Adipocyte (in vitro differentiated cells): ENCODE results near the gene CHRM4.
"Not testable (repeated sequence)": the region's sequence is repeated elsewhere in the genome, so short reads cannot be mapped to it uniquely, and the experiment has no call there.

ENCODE experiments used
- DNase-seq: peaks from one replicate; pipeline ENCODE4 v3.0.0-alpha.2; 2015; ENCODE audit warnings: low read depth
- H3K27me3 ChIP-seq: replicated peaks from 2 replicates; pipeline ENCODE4 v1.7.0; 2013; ENCODE audit warnings: mild to moderate bottlenecking, low read length, moderate library complexity; ENCODE audit not compliant: control insufficient read depth, insufficient read depth
- H3K36me3 ChIP-seq: 2 replicates; pipeline ENCODE4 v1.7.0; 2013; ENCODE audit warnings: low read length, mild to moderate bottlenecking, moderate library complexity; ENCODE audit not compliant: control insufficient read depth, insufficient read depth, severe bottlenecking
- H3K4me1 ChIP-seq: 2 replicates; pipeline ENCODE4 v1.7.0; 2013; ENCODE audit warnings: mild to moderate bottlenecking, low read length, moderate library complexity; ENCODE audit not compliant: control insufficient read depth, insufficient read depth
- H3K4me3 ChIP-seq: 2 replicates; pipeline ENCODE4 v1.7.0; 2013; ENCODE audit warnings: mild to moderate bottlenecking, low read length, moderate library complexity
- H3K9ac ChIP-seq: 2 replicates; pipeline ENCODE4 v1.7.0; 2013; ENCODE audit warnings: mild to moderate bottlenecking, low read length, moderate library complexity
- H3K9me3 ChIP-seq: 2 replicates; pipeline ENCODE4 v1.7.0; 2013; ENCODE audit warnings: mild to moderate bottlenecking, low read length, moderate library complexity; ENCODE audit not compliant: control insufficient read depth

CHRM4 gene

GRCh38 chr11:46372086-46372485, 19.5 kb downstream of the CHRM4 start:
- no peak overlapping the region for H3K9ac ChIP-seq
- no peaks in the 10 kb centered on the region for H3K4me1 ChIP-seq
- no peak overlapping the region for H3K4me3 ChIP-seq
- H3K27me3 ChIP-seq: no peaks in the 10 kb centered on the region
- H3K36me3 ChIP-seq: peaks cover 52% of the 10 kb centered on the region
- no peaks in the 10 kb centered on the region for H3K9me3 ChIP-seq
- no peak for DNase-seq

GRCh38 chr11:46371262-46371661, 20.3 kb downstream of the CHRM4 start:
- H3K36me3 ChIP-seq: peaks cover 47% of the 10 kb centered on the region
- H3K9me3 ChIP-seq, H3K9ac ChIP-seq, H3K4me1 ChIP-seq, H3K27me3 ChIP-seq, DNase-seq, H3K4me3 ChIP-seq: not testable (repeated sequence)

- H3K9ac ChIP-seq: no peak overlapping the region
- H3K4me3 ChIP-seq: no peak overlapping the region
- H3K9me3 ChIP-seq: no peaks in the 10 kb centered on the region
- no peak for DNase-seq
- no peaks in the 10 kb centered on the region for H3K4me1 ChIP-seq
- peaks cover 40% of the 10 kb centered on the region for H3K36me3 ChIP-seq
- H3K27me3 ChIP-seq: no peaks in the 10 kb centered on the region
Observed at GRCh38 chr11:46370253-46370652, 21.3 kb downstream of the CHRM4 start.

- peak; percentile 87 for DNase-seq
- peaks cover 33% of the 10 kb centered on the region for H3K36me3 ChIP-seq
- no peaks in the 10 kb centered on the region for H3K9me3 ChIP-seq
Observed at GRCh38 chr11:46369458-46370152, 22.0 kb downstream of the CHRM4 start.

GRCh38 chr11:46367916-46368267, 23.7 kb downstream of the CHRM4 start:
- Histone ChIP-seq H3K4me3 (no peak overlapping the region), H3K9ac (no peak overlapping the region), H3K27me3 (no peaks in the 10 kb centered on the region), H3K9me3 (no peaks in the 10 kb centered on the region), H3K36me3 (peaks cover 23% of the 10 kb centered on the region), H3K4me1 (peaks cover 6% of the 10 kb centered on the region)
- no peak for DNase-seq

More at GRCh38 chr11:46369458-46370152, 22.0 kb downstream of the CHRM4 start:
- Histone ChIP-seq H3K4me1 (no peaks in the 10 kb centered on the region), H3K4me3 (no peak overlapping the region), H3K9ac (no peak overlapping the region), H3K27me3 (no peaks in the 10 kb centered on the region)

- peak; percentile 75 for DNase-seq
- Histone ChIP-seq H3K9ac (no peak overlapping the region), H3K4me1 (peaks cover 8% of the 10 kb centered on the region), H3K36me3 (peaks cover 21% of the 10 kb centered on the region), H3K4me3 (no peak overlapping the region), H3K9me3 (no peaks in the 10 kb centered on the region), H3K27me3 (no peaks in the 10 kb centered on the region)
Observed at GRCh38 chr11:46367244-46367915, 24.2 kb downstream of the CHRM4 start.

- no peak overlapping the region for H3K9ac ChIP-seq
- peaks cover 17% of the 10 kb centered on the region for H3K36me3 ChIP-seq
- DNase-seq: no peak
- H3K4me1 ChIP-seq: peaks cover 9% of the 10 kb centered on the region
- H3K9me3 ChIP-seq: no peaks in the 10 kb centered on the region
- H3K27me3 ChIP-seq: no peaks in the 10 kb centered on the region
- H3K4me3 ChIP-seq: no peak overlapping the region
Observed at GRCh38 chr11:46366661-46367161, 24.9 kb downstream of the CHRM4 start.

GRCh38 chr11:46366260-46366659, 25.3 kb downstream of the CHRM4 start:
- peaks cover 13% of the 10 kb centered on the region for H3K4me1 ChIP-seq
- H3K4me3 ChIP-seq: no peak overlapping the region
- H3K27me3 ChIP-seq: no peaks in the 10 kb centered on the region
- H3K9me3 ChIP-seq: no peaks in the 10 kb centered on the region
- DNase-seq: no peak
- H3K9ac ChIP-seq: no peak overlapping the region
- peaks cover 13% of the 10 kb centered on the region for H3K36me3 ChIP-seq

- Histone ChIP-seq H3K9ac (no peak overlapping the region), H3K27me3 (no peaks in the 10 kb centered on the region), H3K36me3 (peaks cover 6% of the 10 kb centered on the region), H3K4me3 (no peak overlapping the region), H3K4me1 (peaks cover 20% of the 10 kb centered on the region), H3K9me3 (no peaks in the 10 kb centered on the region)
- no peak for DNase-seq
Observed at GRCh38 chr11:46364791-46365190, 26.8 kb downstream of the CHRM4 start.

- H3K9me3 ChIP-seq: no peaks in the 10 kb centered on the region
- no peak overlapping the region for H3K4me3 ChIP-seq
- no peak overlapping the region for H3K9ac ChIP-seq
- DNase-seq: no peak
- peaks cover 5% of the 10 kb centered on the region for H3K36me3 ChIP-seq
- no peaks in the 10 kb centered on the region for H3K27me3 ChIP-seq
- peaks cover 20% of the 10 kb centered on the region for H3K4me1 ChIP-seq
Observed at GRCh38 chr11:46364056-46364455, 27.5 kb downstream of the CHRM4 start.

- Histone ChIP-seq H3K27me3 (no peaks in the 10 kb centered on the region), H3K9ac (no peak overlapping the region), H3K36me3 (peaks cover 5% of the 10 kb centered on the region), H3K4me1 (peaks cover 20% of the 10 kb centered on the region), H3K4me3 (no peak overlapping the region), H3K9me3 (no peaks in the 10 kb centered on the region)
- peak; percentile 30 for DNase-seq
Observed at GRCh38 chr11:46363455-46364005, 28.0 kb downstream of the CHRM4 start.
